H1 (cell line): ENCODE data around the gene P2RY14. TPM values are rescaled to one million over a fixed set of nuclear protein-coding genes. Genes with fewer than 3 reads are reported as not detected.

Experiments used
- NRF1 ChIP-seq: IDR thresholded peaks from 2 replicates; pipeline ENCODE4 v1.6.1; 2011; ENCODE audit warnings: mild to moderate bottlenecking, low read depth, low read length, improper control_type of control experiment
- TAF1 ChIP-seq: IDR thresholded peaks from 2 replicates; pipeline ENCODE4 v1.6.1; 2011; ENCODE audit warnings: mild to moderate bottlenecking, low read depth, low read length
- polyA plus RNA-seq, 7 experiments: library from polyadenylated mRNA; depleted of rRNA in 3 of 7; stranded (reverse) in 5 of 7; unstranded in 2 of 7; fragments of >200 nt in 5 of 7; fragments of 200-250 nt in 2 of 7; gene quantifications; 1 replicate in 5 of 7; 2 replicates in 1 of 7; 4 replicates in 1 of 7; pipeline versions ENCODE4 v1.2.1 to v1.2.3, GENCODE V29; 2011 to 2013; ENCODE audit warnings: missing spikeins in 2 of 7, mixed read lengths in 2 of 7
- small RNA-seq: library from polyadenylated mRNA; stranded (forward); fragments of <200 nt; extraction: miRNeasy Mini kit (QIAGEN cat#:217004); gene quantifications from one replicate; pipeline ENCODE3, GENCODE V24; 2013; ENCODE audit not compliant: insufficient read depth
- total RNA-seq: library from RNA; stranded (reverse); fragmentation: NEBNext Ultra II Directional; extraction: Animal tissue kit (Norgen Biotek cat#: 25700); gene quantifications from 2 replicates; pipeline ENCODE4 v1.2.1, GENCODE V29; 2021

P2RY14 gene
- total and polyA plus RNA-seq, 2 of the 8 experiments (the other 6 are each of a cell fraction or from before 2014, with no cell fraction given), result not detected

GRCh38 chr3:151165226-151165625, 113.1 kb downstream of the P2RY14 start (continued):
- TF ChIP-seq NRF1, result no peak
- TF ChIP-seq TAF1, result no peak
- TF ChIP-seq, all 59 proteins: peak for 0

Small RNA genes lying within 50 kb of the gene (small RNA-seq; reads per million reads assigned to genes)
- gene RNA5SP145, result 1.2 reads per million

Other genes with a start within 250 kb of the P2RY14 start
- 24.0 and 26.2 TPM in 2 replicates for gene MED12L, start 192.9 kb downstream of the P2RY14 start, total RNA-seq
- 3.6 and 4.3 TPM in 2 replicates for gene MED12L, start 192.9 kb downstream of the P2RY14 start, polyA plus RNA-seq (2011; rRNA removed)
- not detected in 2 replicates for gene GPR171, start 75.3 kb downstream of the P2RY14 start, total RNA-seq
- gene GPR171, start 75.3 kb downstream of the P2RY14 start, polyA plus RNA-seq (2011; rRNA removed), result not detected in 2 replicates
- gene GPR87, start 38.3 kb upstream of the P2RY14 start, total RNA-seq, result not detected in 2 replicates
- 0.05 and 0.06 TPM in 2 replicates for gene GPR87, start 38.3 kb upstream of the P2RY14 start, polyA plus RNA-seq (2011; rRNA removed)
- not detected in 2 replicates for gene P2RY13, start 51.0 kb upstream of the P2RY14 start, total RNA-seq
- not detected in 2 replicates for gene P2RY13, start 51.0 kb upstream of the P2RY14 start, polyA plus RNA-seq (2011; rRNA removed)
- not detected in 2 replicates for gene P2RY12, start 106.2 kb upstream of the P2RY14 start, total RNA-seq
- not detected in 2 replicates for gene P2RY12, start 106.2 kb upstream of the P2RY14 start, polyA plus RNA-seq (2011; rRNA removed)
- gene IGSF10, start 182.5 kb upstream of the P2RY14 start, total RNA-seq, result 0.86 and 0.95 TPM in 2 replicates
- 0.46 and 0.59 TPM in 2 replicates for gene IGSF10, start 182.5 kb upstream of the P2RY14 start, polyA plus RNA-seq (2011; rRNA removed)